Spleen (tissue), 7 donors: ENCODE results near the gene ADGRL3.

Source experiments
- CTCF ChIP-seq, 11 experiments: fragments of 200-600 bp in 7 of 11; fragments of 450-650 bp in 4 of 11; sonication (generic) in 4 of 11; IDR thresholded peaks in 8 of 11; conservative IDR thresholded peaks in 3 of 11; 1 replicate in 7 of 11; 2 replicates in 4 of 11; pipeline versions ENCODE4 v1.4.0 to v1.8.0; 2016 to 2021; ENCODE audit warnings: antibody characterized with exemption in 11 of 11, inconsistent platforms in 4 of 11, mild to moderate bottlenecking in 1 of 11
- POLR2A ChIP-seq, 3 donors: fragments of 450-650 bp; IDR thresholded peaks; one replicate each; pipeline ENCODE4 v1.5.1; 2017; ENCODE audit warnings: antibody characterized with exemption in 3 of 3, mild to moderate bottlenecking in 1 of 3
- donor health status: DM: no; HTN: no; CAD: no; lungs with moderate emphysema.
- donor health status: DM: no; HTN: no; CAD: no.
- donor health status: DM: no; HTN: no; CAD: no.

- no peak for TF ChIP-seq POLR2A (IDR thresholded peaks at IDR 0.05)
- no peak for TF ChIP-seq CTCF (IDR thresholded peaks at IDR 0.05 in 8 of 11, conservative IDR thresholded peaks at IDR 0.05 in 3 of 11)
Measured at GRCh38 chr4:61319156-61319555, 119.0 kb downstream of the ADGRL3 start.
